B cell (primary cell): ENCODE results near the gene CALML5. TPM values are rescaled to one million over a fixed set of nuclear protein-coding genes. Genes with fewer than 3 reads are reported as not detected.

Experiments
- ATAC-seq: fragments of 200-7000 bp; cut with Tn5 transposase; one replicate; pipeline ENCODE4 v1.10.0; 2021; ENCODE audit warnings: low read depth, mild to moderate bottlenecking, moderate number of reproducible peaks, moderate library complexity
- CTCF ChIA-PET: fragments of 350-600 bp; sonication (Branson Sonifier 250); formaldehyde crosslinking; loops from one replicate; lab custom pipeline; 2021; ENCODE audit warnings: antibody characterized with exemption, inconsistent platforms; lab: Charles Lee
- POLR2A ChIA-PET: fragments of 350-600 bp; sonication (Branson Sonifier 250); formaldehyde crosslinking; loops from one replicate; lab custom pipeline; 2021; ENCODE audit warnings: antibody characterized with exemption; lab: Charles Lee
- DNase-seq: peaks from one replicate; pipeline ENCODE4 v3.0.0; 2013
- H2AFZ ChIP-seq: 2 replicates; pipeline ENCODE4 v1.6.1; 2012; ENCODE audit warnings: mild to moderate bottlenecking, low read depth, low read length; ENCODE audit not compliant: insufficient read depth, poor library complexity, severe bottlenecking
- H3K27ac ChIP-seq, 2 donors: 1 replicate in 1 of 2; 2 replicates in 1 of 2; pipeline ENCODE4 v1.5.1; 2012 to 2013; ENCODE audit warnings: low read length in 2 of 2, mild to moderate bottlenecking in 2 of 2, moderate library complexity in 1 of 2
- H3K27me3 ChIP-seq, 4 experiments: fragments of 200-600 bp in 1 of 4; sonication (generic) in 1 of 4; replicated peaks in 1 of 4; 1 replicate in 2 of 4; 2 replicates in 2 of 4; pipeline versions ENCODE4 v1.6.1 to v1.7.0; 2013 to 2016; ENCODE audit warnings: low read length in 3 of 4, mild to moderate bottlenecking in 2 of 4, mixed read lengths in 1 of 4, moderate library complexity in 1 of 4; ENCODE audit not compliant: insufficient read depth in 4 of 4, control insufficient read depth in 3 of 4; ENCODE audit errors: control extremely low read depth in 1 of 4
- H3K36me3 ChIP-seq, 2 experiments: replicated peaks in 1 of 2; 1 replicate in 1 of 2; 2 replicates in 1 of 2; pipeline versions ENCODE4 v1.6.1 to v1.7.1; 2013; ENCODE audit warnings: low read length in 1 of 2; ENCODE audit not compliant: insufficient read depth in 2 of 2, control insufficient read depth in 1 of 2; ENCODE audit errors: control extremely low read depth in 1 of 2, extremely low read depth in 1 of 2
- H3K4me1 ChIP-seq, 2 donors: fragments of 200-600 bp in 1 of 2; sonication (generic) in 1 of 2; 1 replicate in 1 of 2; 2 replicates in 1 of 2; pipeline versions ENCODE4 v1.5.1 to v1.6.1; 2013 to 2017; ENCODE audit warnings: low read length in 2 of 2; ENCODE audit not compliant: control insufficient read depth in 2 of 2, insufficient read depth in 2 of 2
- H3K4me2 ChIP-seq: replicated peaks from 2 replicates; pipeline ENCODE3; 2012; ENCODE audit warnings: mild to moderate bottlenecking, low read depth, low read length; ENCODE audit not compliant: poor library complexity, severe bottlenecking
- H3K4me3 ChIP-seq, 5 experiments: fragments of 200-600 bp in 1 of 5; sonication (generic) in 1 of 5; 1 replicate in 3 of 5; 2 replicates in 2 of 5; pipeline versions ENCODE4 v1.5.1 to v1.7.0; 2011 to 2016; ENCODE audit warnings: low read length in 4 of 5, mild to moderate bottlenecking in 4 of 5, low read depth in 2 of 5, control low read depth in 1 of 5, moderate library complexity in 1 of 5; ENCODE audit not compliant: insufficient read depth in 1 of 5; ENCODE audit errors: control extremely low read depth in 1 of 5, extremely low read depth in 1 of 5
- H3K79me2 ChIP-seq: fragments of 200-600 bp; sonication (generic); one replicate; pipeline ENCODE4 v1.6.0; 2016; ENCODE audit warnings: low read length; ENCODE audit not compliant: control insufficient read depth, insufficient read depth
- H3K9ac ChIP-seq: fragments of 200-600 bp; sonication (generic); 2 replicates; pipeline ENCODE4 v1.6.1; 2017; ENCODE audit warnings: mild to moderate bottlenecking, low read length, moderate library complexity
- H3K9me3 ChIP-seq, 3 donors: one replicate each; pipeline versions ENCODE4 v1.6.1 to v1.7.1; 2013; ENCODE audit warnings: low read length in 2 of 3; ENCODE audit not compliant: control insufficient read depth in 2 of 3, insufficient read depth in 1 of 3; ENCODE audit errors: control extremely low read depth in 1 of 3
- H4K20me1 ChIP-seq: 2 replicates; pipeline ENCODE4 v1.6.0; 2012; ENCODE audit warnings: mild to moderate bottlenecking, low read length; ENCODE audit not compliant: insufficient read depth, control insufficient read depth, poor library complexity, severe bottlenecking
- H3K27ac Mint-ChIP-seq: one replicate; pipeline ENCODE4 v1.8.0; 2021; ENCODE audit warnings: mixed read lengths
- H3K27me3 Mint-ChIP-seq: one replicate; pipeline ENCODE4 v1.8.0; 2021; ENCODE audit warnings: mixed read lengths
- H3K4me1 Mint-ChIP-seq: one replicate; pipeline ENCODE4 v1.8.0; 2021; ENCODE audit warnings: mixed read lengths
- H3K4me3 Mint-ChIP-seq: one replicate; pipeline ENCODE4 v1.8.0; 2021; ENCODE audit warnings: mixed read lengths
- H3K9me3 Mint-ChIP-seq: one replicate; pipeline ENCODE4 v1.8.0; 2022; ENCODE audit warnings: mixed read lengths; ENCODE audit not compliant: insufficient read depth
- CTCF ChIP-seq: fragments of 200-600 bp; IDR thresholded peaks from one replicate; pipeline ENCODE4 v1.8.0; 2022; ENCODE audit warnings: antibody characterized with exemption, mild to moderate bottlenecking
- EZH2 ChIP-seq: IDR thresholded peaks from 2 replicates; pipeline ENCODE4 v1.6.1; 2012; ENCODE audit warnings: borderline replicate concordance, low read depth, mild to moderate bottlenecking, moderate library complexity, low read length; ENCODE audit not compliant: insufficient read depth, poor library complexity, severe bottlenecking
- WGBS: methylation state at CpG from one replicate; pipeline ENCODE4 v1.1.5; 2013; ENCODE audit warnings: missing lambda C conversion rate; ENCODE audit not compliant: insufficient coverage; 5-methylcytosine and 5-hydroxymethylcytosine counted together
- intact Hi-C: fragments of 100-400 bp; cut with micrococcal nuclease; formaldehyde crosslinking; loops from one replicate; pipeline ENCODE4 v1.10.0; 2022
- polyA plus RNA-seq: library from polyadenylated mRNA; depleted of rRNA; stranded (reverse); fragments of >200 nt; gene quantifications from 2 replicates; pipeline ENCODE4 v1.2.3, GENCODE V29; 2012
- total RNA-seq, 2 donors: library from RNA; stranded (reverse); fragments of 120-200 nt in 1 of 2; gene quantifications; 1 replicate in 1 of 2; 2 replicates in 1 of 2; pipeline versions ENCODE4 v1.2.3 to v1.2.4, GENCODE V29; 2013 to 2022

The CALML5 gene
- total and polyA plus RNA-seq, 2 donors (not counting 1 experiment from before 2014, with no cell fraction given): not detected

- H3K79me2 ChIP-seq: no peaks in the 10 kb centered on the region
- no peak overlapping the region for H3K4me2 ChIP-seq
- H3K27me3 ChIP-seq: peaks cover 0 to 7% (median 0%) of the 10 kb centered on the region in 4 experiments
- WGBS: 75% methylated on average over 5 of the region's 6 CpGs
- no peaks in the 10 kb centered on the region for H4K20me1 ChIP-seq
- no peak overlapping the region for H2AFZ ChIP-seq
- H3K4me1 ChIP-seq: no peaks in the 10 kb centered on the region
- H3K4me3 ChIP-seq: no peak overlapping the region
- ChIA-PET POLR2A (no interaction called here), CTCF (no interaction called here)
- Mint-ChIP-seq H3K9me3 (no peaks in the 10 kb centered on the region), H3K27ac (no peak overlapping the region), H3K4me3 (no peak overlapping the region), H3K4me1 (no peaks in the 10 kb centered on the region), H3K27me3 (peaks cover 4% of the 10 kb centered on the region)
- H3K9ac ChIP-seq: no peak overlapping the region
- intact Hi-C loops: no loop called here
- TF ChIP-seq EZH2 (no peak), CTCF (no peak)
- no peak overlapping the region for H3K27ac ChIP-seq
- no peaks in the 10 kb centered on the region for H3K36me3 ChIP-seq
- DNase-seq (no peak), ATAC-seq (no peak)
- no peaks in the 10 kb centered on the region for H3K9me3 ChIP-seq
Observed at GRCh38 chr10:5508786-5509185, 9.4 kb upstream of the CALML5 start.

GRCh38 chr10:5508161-5508604 lies 8.8 kb upstream of the CALML5 start:
- H3K27ac ChIP-seq: no peak overlapping the region
- no peaks in the 10 kb centered on the region for H3K9me3 ChIP-seq
- H3K79me2 ChIP-seq: no peaks in the 10 kb centered on the region
- no peak for TF ChIP-seq EZH2
- no peak for TF ChIP-seq CTCF
- H3K4me1 Mint-ChIP-seq: no peaks in the 10 kb centered on the region
- no peaks in the 10 kb centered on the region for H3K9me3 Mint-ChIP-seq
- H3K4me2 ChIP-seq: no peak overlapping the region
- ATAC-seq (no peak), DNase-seq (no peak)
- CTCF ChIA-PET: no interaction called here
- peaks cover 0 to 7% (median 0%) of the 10 kb centered on the region in 4 experiments for H3K27me3 ChIP-seq
- POLR2A ChIA-PET: no interaction called here
- no peak overlapping the region for H2AFZ ChIP-seq
- H3K4me1 ChIP-seq: no peaks in the 10 kb centered on the region
- H3K36me3 ChIP-seq: no peaks in the 10 kb centered on the region
- no peak overlapping the region for H3K27ac Mint-ChIP-seq
- H3K27me3 Mint-ChIP-seq: peaks cover 7% of the 10 kb centered on the region
- 93% methylated on average over 17 of the region's 18 CpGs for WGBS
- no peaks in the 10 kb centered on the region for H4K20me1 ChIP-seq
- no peak overlapping the region for H3K9ac ChIP-seq
- no peak overlapping the region for H3K4me3 Mint-ChIP-seq
- intact Hi-C loops: no loop called here
- no peak overlapping the region for H3K4me3 ChIP-seq
